SK-N-SH treated with all-trans-retinoic acid at 6 μM for 48 hours (cell line): ENCODE results near the gene VEPH1.

ENCODE experiments used
- CREB5 ChIP-seq: fragments of 250-450 bp; sonication (Bioruptor Pico); IDR thresholded peaks from 2 replicates; pipeline ENCODE4 v1.5.1; 2020; ENCODE audit warnings: low read depth, mild to moderate bottlenecking, moderate library complexity
- CSDC2 ChIP-seq: fragments of 250-450 bp; sonication (Bioruptor Pico); IDR thresholded peaks from 2 replicates; pipeline ENCODE4 v1.5.0; 2020; ENCODE audit warnings: mild to moderate bottlenecking, moderate library complexity
- GLIS3 ChIP-seq: fragments of 250-450 bp; sonication (Bioruptor Pico); IDR thresholded peaks from 2 replicates; pipeline ENCODE4 v1.5.0; 2020; ENCODE audit warnings: mild to moderate bottlenecking, moderate library complexity
- RARB ChIP-seq: fragments of 250-450 bp; sonication (Bioruptor Pico); IDR thresholded peaks from 2 replicates; pipeline ENCODE4 v1.8.0; 2021; ENCODE audit warnings: mild to moderate bottlenecking, moderate library complexity
- TCF4 ChIP-seq: fragments of 250-450 bp; sonication (Bioruptor Pico); IDR thresholded peaks from 2 replicates; pipeline ENCODE4 v1.8.0; 2021; ENCODE audit warnings: mild to moderate bottlenecking, moderate library complexity, borderline replicate concordance
- ZC3H10 ChIP-seq: fragments of 250-450 bp; sonication (Bioruptor Pico); IDR thresholded peaks from 2 replicates; pipeline ENCODE4 v1.5.1; 2021; ENCODE audit warnings: mild to moderate bottlenecking, moderate library complexity
- ZFP3 ChIP-seq: fragments of 250-450 bp; sonication (Bioruptor Pico); IDR thresholded peaks from 2 replicates; pipeline ENCODE4 v1.5.0; 2020; ENCODE audit warnings: mild to moderate bottlenecking, moderate library complexity
- TF ChIP-seq, protein P1 (sequence below): fragments of 250-450 bp; sonication (Bioruptor Pico); IDR thresholded peaks from 2 replicates; pipeline ENCODE4 v1.8.0; 2020; ENCODE audit warnings: mild to moderate bottlenecking, moderate library complexity, borderline replicate concordance

DNA sequence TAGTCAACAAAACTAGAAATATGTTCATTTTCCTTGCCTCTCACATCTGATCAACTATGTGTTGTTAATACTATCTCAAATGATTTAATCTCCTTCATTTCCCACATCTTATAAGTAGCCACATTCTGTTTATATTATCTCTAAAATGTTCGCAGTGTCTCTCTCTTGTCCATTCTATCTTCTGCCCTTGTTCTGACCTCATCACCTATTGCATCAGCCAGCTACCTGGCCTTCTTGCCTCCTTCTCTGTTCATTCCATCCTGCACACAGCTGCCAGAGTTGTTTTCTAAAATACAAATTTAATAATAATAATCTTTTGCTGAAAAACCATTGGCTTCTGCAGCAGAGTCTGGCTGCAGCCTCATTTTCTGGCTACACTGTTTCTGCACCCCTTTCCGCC, 267.9 kb downstream of the VEPH1 start:
- TF ChIP-seq RARB (CRISPR knock-in tag): no peak
- no peak for TF ChIP-seq ZC3H10 (CRISPR knock-in tag)
- no peak for TF ChIP-seq CSDC2 (CRISPR knock-in tag)
- TF ChIP-seq, protein P1, sequence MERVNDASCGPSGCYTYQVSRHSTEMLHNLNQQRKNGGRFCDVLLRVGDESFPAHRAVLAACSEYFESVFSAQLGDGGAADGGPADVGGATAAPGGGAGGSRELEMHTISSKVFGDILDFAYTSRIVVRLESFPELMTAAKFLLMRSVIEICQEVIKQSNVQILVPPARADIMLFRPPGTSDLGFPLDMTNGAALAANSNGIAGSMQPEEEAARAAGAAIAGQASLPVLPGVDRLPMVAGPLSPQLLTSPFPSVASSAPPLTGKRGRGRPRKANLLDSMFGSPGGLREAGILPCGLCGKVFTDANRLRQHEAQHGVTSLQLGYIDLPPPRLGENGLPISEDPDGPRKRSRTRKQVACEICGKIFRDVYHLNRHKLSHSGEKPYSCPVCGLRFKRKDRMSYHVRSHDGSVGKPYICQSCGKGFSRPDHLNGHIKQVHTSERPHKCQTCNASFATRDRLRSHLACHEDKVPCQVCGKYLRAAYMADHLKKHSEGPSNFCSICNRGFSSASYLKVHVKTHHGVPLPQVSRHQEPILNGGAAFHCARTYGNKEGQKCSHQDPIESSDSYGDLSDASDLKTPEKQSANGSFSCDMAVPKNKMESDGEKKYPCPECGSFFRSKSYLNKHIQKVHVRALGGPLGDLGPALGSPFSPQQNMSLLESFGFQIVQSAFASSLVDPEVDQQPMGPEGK (CRISPR knock-in tag): no peak
- no peak for TF ChIP-seq ZFP3 (CRISPR knock-in tag)
- no peak for TF ChIP-seq GLIS3 (CRISPR knock-in tag)
- no peak for TF ChIP-seq CREB5
- TF ChIP-seq TCF4 (CRISPR knock-in tag): no peak
